SK-MEL-5 (cell line): ENCODE data around the gene PDGFC. TPM values are rescaled to one million over a fixed set of nuclear protein-coding genes. Genes with fewer than 3 reads are reported as not detected.

Source experiments
- DNase-seq: peaks from one replicate; pipeline ENCODE4 v3.0.0-alpha.2; 2016; ENCODE audit warnings: low read depth, low spot score
- in situ Hi-C: cut with HindIII; loops from 2 replicates; pipeline ENCODE4 v1.10.0; 2016; ENCODE audit warnings: low sequenced_read_pairs, high pct_unique_total_duplicates, low pct_unique_long_range_greater_than_20kb
- polyA plus RNA-seq, 2 experiments: library from polyadenylated mRNA; depleted of rRNA; stranded (reverse); fragments of >200 nt; gene quantifications; 2 replicates each; pipeline ENCODE4 v1.2.3, GENCODE V29; 2015
- total RNA-seq: library from RNA; depleted of rRNA; stranded (reverse); fragments of >200 nt; shearing (Covaris generic); gene quantifications from 2 replicates; pipeline ENCODE4 v1.2.3, GENCODE V29; 2014; rRNA removed

PDGFC gene, protein sequence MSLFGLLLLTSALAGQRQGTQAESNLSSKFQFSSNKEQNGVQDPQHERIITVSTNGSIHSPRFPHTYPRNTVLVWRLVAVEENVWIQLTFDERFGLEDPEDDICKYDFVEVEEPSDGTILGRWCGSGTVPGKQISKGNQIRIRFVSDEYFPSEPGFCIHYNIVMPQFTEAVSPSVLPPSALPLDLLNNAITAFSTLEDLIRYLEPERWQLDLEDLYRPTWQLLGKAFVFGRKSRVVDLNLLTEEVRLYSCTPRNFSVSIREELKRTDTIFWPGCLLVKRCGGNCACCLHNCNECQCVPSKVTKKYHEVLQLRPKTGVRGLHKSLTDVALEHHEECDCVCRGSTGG
- 3.0 and 5.4 TPM in 2 replicates for total RNA-seq
- polyA plus RNA-seq (2015; cell fraction: cytosol; rRNA removed), result 1.5 and 2.1 TPM in 2 replicates
- 1.3 and 1.8 TPM in 2 replicates for polyA plus RNA-seq (2015; cell fraction: nucleus; rRNA removed)

GRCh38 chr4:156971676-156972378, at the start of gene PDGFC:
TSS of gene PDGFC (minus strand) at chr4:156971799. CDS start at chr4:156970903, 896 bp downstream.
- peak; percentile 18 for DNase-seq
- in situ Hi-C loops, result no loop called here

DNA sequence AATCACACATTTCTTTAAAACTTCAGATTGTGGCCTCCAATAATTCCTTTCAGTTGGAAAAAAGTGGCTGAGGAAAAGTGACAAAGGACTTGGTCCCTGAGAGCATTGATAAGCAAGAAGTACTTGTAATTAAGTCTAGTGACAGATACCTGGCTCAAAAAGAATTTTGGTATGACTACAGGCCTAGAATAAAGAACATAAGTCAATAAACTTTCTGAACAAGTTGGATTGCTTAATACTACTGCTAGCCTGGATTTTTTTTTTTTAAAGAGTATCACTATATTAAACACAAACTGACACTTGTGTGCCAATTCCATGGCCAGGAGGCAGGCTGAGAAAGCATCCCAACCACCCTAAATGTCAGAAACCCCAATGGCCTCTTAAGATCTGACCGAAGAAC, 49.3 kb upstream of the PDGFC start:
- in situ Hi-C loops, result no loop called here
- DNase-seq, result no peak

- no peak for DNase-seq
- in situ Hi-C loops, result no loop called here
These were observed 47.4 kb upstream of the PDGFC start for GRCh38 chr4:157018920-157019490.

DNA sequence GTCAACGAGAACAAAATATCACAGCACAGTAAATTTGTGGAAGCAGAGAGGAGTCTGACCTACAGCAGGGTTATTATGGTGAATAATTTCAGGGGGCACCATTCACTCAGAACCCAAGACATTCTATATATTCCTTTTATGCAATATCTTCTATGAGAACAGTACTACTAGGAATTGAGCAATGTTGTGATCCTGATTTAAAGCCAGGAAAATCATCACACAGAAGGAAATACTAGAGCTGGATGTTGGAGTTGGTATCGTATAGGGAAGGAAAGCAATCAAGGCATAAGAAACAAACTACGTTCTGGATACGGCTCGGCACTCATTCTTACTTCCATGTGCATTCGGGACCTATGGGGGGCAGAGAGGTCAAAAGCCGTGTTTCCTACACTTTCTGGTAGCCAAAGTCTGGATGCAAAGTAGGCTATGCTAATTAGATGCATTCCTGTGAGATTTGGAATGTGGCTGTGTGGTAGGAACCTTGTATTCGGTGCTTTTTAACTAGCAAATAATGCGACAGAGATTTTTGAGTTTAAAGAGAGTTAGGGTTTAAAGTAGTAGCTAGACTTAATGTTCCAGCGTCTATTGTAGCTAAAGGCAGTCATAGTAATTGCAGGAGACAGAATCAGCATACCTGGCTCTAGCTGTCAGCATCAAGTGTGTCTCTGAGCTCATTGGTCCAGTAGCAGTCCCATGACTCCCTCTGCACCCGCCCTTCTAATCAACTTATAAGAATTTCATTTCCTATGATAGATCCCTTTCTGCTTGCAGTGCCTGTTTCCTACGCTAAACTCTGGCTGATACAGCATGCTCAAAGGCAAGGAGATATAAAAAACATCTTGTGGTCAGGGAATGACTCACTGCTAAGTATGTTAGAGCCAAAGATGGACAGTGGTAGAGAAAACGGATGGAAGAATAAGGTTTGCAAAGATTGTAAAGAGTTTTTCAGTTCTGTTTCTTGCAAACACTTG, 43.3 kb upstream of the PDGFC start:
- in situ Hi-C loops, result no loop called here
- peak; percentile 39 for DNase-seq

- in situ Hi-C loops, result no loop called here
- no peak for DNase-seq
These were observed 42.1 kb upstream of the PDGFC start for GRCh38 chr4:157013656-157014055.

- DNase-seq, result no peak
These were observed 41.2 kb upstream of the PDGFC start for GRCh38 chr4:157012781-157013180.

GRCh38 chr4:157012296-157012695, 40.7 kb upstream of the PDGFC start:
- in situ Hi-C loops, result no loop called here
- DNase-seq, result no peak

More at GRCh38 chr4:157012781-157013180, 41.2 kb upstream of the PDGFC start:
- in situ Hi-C loops, result no loop called here

GRCh38 chr4:157010630-157011029, 39.0 kb upstream of the PDGFC start:
- in situ Hi-C loops, result no loop called here
- DNase-seq, result no peak

GRCh38 chr4:157005831-157006230, 34.2 kb upstream of the PDGFC start:
- in situ Hi-C loops, result no loop called here
- DNase-seq, result no peak

DNA sequence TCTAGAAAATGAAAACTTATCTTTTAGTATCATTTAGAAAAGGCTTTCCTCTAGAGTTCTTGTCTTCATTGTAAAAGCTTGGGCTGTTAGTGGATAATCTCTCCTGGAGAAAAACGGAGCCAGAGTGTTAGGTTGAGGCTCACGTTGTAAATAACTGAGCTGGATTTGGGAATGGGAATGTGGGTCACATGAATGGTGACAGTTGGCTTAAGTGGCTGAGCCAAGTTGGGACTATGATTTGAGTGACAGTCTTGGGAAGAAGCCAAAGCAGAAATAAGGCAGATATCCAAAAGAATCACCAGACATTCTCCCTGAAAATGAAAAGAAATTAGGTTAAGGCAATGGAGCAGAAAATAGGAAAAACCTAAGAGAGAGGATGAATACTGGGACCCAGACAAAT, 33.6 kb upstream of the PDGFC start:
- DNase-seq, result peak; percentile 4
- in situ Hi-C loops, result no loop called here

DNA sequence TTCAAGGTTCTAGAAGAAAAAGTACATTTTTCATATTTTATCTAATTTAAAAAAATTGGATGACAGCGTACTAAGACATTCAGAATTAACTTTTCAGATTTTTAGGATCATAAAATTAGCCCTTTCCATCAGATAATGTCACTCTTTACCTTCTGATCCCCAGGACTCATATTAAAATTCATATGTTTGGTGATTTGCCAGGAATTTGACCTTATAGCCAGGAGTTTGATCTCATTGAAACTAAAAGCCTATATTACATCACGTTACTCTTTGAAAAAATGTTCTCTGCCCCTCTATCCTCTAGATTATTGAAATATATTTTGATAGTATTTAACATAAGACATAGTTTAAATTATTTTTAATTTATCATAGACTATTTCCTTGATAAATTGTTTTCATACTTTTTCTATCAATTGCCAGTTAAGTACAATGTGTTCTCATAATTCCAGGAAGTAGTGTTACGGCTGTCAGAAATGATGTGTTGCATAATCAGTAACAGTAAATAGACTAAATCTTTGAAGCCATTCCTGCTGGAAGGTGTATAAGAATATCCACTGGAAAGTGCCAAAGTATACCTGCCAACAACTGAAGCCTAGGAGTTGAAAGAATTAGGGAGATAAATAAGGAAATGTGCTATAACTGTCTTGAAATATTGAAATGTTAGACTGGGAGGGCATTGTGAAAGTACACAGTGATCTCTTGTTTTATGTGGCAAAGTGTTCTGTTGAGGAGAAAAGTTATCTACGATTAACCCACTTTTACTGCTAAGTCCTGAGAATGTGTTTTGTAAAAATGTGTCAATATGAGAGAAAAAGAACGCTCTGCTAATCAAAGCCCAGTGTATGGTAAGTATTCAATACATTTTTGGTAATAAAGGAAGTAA, 32.9 kb upstream of the PDGFC start:
- DNase-seq, result peak; percentile 16
- in situ Hi-C loops, result no loop called here

GRCh38 chr4:156999175-156999517, 27.5 kb upstream of the PDGFC start:
- peak; percentile 68 for DNase-seq
- in situ Hi-C loops, result no loop called here

DNA sequence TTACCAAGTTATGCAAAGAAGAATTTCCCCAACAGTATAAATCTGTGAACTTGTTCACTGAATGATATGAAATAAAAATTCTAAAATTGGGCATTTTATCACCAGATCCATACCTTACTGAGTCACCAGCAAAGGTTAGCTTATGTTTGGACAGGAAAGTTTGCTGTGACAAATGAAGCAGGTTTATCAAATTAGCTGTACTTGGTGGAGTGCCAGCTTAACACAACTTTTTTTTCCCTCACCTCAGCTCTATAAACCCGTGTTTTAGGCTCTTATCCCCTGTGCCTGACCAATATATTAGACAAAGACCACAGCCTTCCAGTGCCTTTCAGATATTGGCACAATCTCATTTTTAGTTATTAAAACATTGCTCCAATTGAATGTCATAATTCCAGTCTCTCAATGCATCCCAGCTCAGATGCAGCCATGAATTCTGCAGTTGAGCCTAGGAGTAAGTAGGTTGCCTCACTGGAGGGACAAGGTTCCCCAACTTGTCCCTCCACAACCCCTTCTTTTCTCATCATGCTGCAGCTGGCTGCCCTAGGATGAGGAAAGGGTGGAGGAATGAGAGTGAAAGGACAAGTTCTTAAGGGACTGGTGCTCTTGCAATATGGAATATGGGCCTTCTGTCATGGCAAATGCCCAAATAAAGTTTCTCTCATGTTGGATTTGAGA, 27.0 kb upstream of the PDGFC start:
- in situ Hi-C loops, result no loop called here
- DNase-seq, result no peak

DNA sequence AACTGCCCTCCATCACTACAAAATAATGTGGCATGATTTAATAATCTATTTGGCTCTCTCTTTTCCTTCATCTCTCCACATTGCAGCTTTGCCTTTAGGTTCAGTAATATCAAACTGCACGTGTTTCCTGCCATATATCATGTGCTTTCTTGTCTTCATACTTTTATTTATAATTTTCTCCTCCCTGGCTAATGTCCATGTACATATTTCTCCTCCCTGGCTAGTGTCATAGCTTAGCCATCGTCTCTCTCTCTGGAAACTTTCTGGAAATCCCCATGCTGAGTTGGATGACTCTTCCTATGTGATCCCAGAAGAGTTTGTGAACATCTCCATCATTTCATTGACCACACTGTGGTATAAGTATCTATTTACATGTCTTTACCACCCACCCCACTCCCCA, 21.3 kb upstream of the PDGFC start:
- no peak for DNase-seq
- in situ Hi-C loops, result no loop called here

GRCh38 chr4:156991161-156991560, 19.6 kb upstream of the PDGFC start:
- in situ Hi-C loops, result no loop called here

DNA sequence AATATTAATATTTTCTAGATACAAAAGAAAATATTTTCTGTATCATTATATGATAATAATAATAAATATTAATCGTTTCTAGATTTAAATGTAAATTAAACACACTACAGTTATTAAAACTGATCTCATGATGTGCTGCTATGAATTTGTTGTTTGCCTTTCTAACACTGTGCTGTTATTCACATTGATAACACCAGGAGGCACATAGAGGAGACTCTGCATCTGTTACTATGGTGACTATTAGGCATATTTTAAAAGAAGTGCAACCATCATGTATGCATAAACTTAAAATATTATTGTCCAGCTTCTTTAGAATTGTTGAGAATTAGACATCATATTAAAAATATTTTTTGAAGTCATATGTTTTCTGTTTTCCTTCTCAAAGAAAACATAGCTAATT, 11.8 kb upstream of the PDGFC start:
- in situ Hi-C loops, result no loop called here
- DNase-seq, result peak; percentile 49

More at GRCh38 chr4:156991161-156991560, 19.6 kb upstream of the PDGFC start:
- peak; percentile 31 for DNase-seq
